Ishikawa (cell line): ENCODE measurements around the gene TANC1.

Experiments used
- CEBPB ChIP-seq: IDR thresholded peaks from 2 replicates; pipeline ENCODE4 v1.6.1; 2012
- CREB1 ChIP-seq: IDR thresholded peaks from 2 replicates; pipeline ENCODE4 v1.6.1; 2012; ENCODE audit warnings: low read depth
- EGR1 ChIP-seq: IDR thresholded peaks from 2 replicates; pipeline ENCODE4 v1.6.1; 2012
- EP300 ChIP-seq: IDR thresholded peaks from 2 replicates; pipeline ENCODE4 v1.6.1; 2012; ENCODE audit warnings: borderline replicate concordance
- FOXM1 ChIP-seq: IDR thresholded peaks from 2 replicates; pipeline ENCODE4 v1.6.1; 2012; ENCODE audit warnings: low read depth, borderline replicate concordance
- NFIC ChIP-seq: IDR thresholded peaks from 2 replicates; pipeline ENCODE4 v1.6.1; 2012
- RAD21 ChIP-seq: IDR thresholded peaks from 2 replicates; pipeline ENCODE4 v1.6.1; 2012; ENCODE audit warnings: low read depth
- TAF1 ChIP-seq: IDR thresholded peaks from 2 replicates; pipeline ENCODE4 v1.6.1; 2012; ENCODE audit warnings: low read depth, mild to moderate bottlenecking
- TCF12 ChIP-seq: IDR thresholded peaks from 2 replicates; pipeline ENCODE4 v1.6.1; 2012; ENCODE audit warnings: low read depth
- TEAD4 ChIP-seq: IDR thresholded peaks from 2 replicates; pipeline ENCODE4 v1.6.1; 2012
- YY1 ChIP-seq: IDR thresholded peaks from 2 replicates; pipeline ENCODE4 v1.6.1; 2012; ENCODE audit warnings: low read depth
- ZBTB7A ChIP-seq: IDR thresholded peaks from 2 replicates; pipeline ENCODE4 v1.6.1; 2012; ENCODE audit warnings: low read depth
- TF ChIP-seq, protein P1 (sequence below): IDR thresholded peaks from 2 replicates; pipeline ENCODE4 v1.6.1; 2012
- TF ChIP-seq, protein P2 (sequence below): IDR thresholded peaks from 2 replicates; pipeline ENCODE4 v1.6.1; 2012
- TF ChIP-seq, protein P3 (sequence below): IDR thresholded peaks from 2 replicates; pipeline ENCODE4 v1.6.1; 2012; ENCODE audit warnings: low read depth, mild to moderate bottlenecking

The TANC1 gene

DNA sequence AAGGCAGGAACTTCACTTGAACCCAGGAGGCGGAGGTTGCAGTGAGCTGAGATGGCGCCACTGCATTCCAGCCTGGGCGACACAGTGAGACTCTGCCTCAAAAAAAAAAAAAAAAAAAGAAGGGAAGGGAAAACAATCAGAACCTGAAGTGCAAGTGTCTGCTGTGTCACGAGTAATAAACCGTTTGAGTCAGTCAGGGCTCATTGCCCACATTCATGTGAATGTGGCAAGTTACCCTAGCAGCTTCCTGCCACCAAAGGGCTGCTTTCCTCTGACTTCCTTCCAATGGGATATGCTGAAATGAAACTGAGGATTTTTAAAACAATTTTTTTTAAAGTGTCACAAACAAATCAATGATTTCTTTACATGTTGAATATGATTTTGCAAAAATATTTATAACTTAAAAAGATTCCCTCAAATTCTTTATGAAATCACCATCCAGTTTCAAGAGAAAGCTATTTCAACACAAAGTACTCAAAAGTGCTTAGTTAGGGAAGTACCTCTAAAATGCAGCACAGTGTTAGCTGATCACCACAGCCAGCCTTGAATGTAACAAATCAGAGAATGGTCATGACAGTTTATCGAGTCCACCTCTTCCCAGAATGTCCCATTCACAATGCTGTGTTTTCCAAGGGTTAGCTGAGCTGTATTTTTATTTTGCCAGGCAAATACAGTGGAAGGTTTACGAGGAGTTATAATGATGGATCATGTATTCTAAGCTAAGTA, 281.7 kb downstream of the TANC1 start:
- TF ChIP-seq ZBTB7A: no peak
- peak; percentile 25 for TF ChIP-seq RAD21
- peak; percentile 75; the same call in 1 of the 2 replicates for TF ChIP-seq EP300
- no peak for TF ChIP-seq FOXM1
- TF ChIP-seq CREB1: no peak
- peak; percentile 64; the same call in 1 of the 2 replicates for TF ChIP-seq YY1
- peak; percentile 23; the same call in 1 of the 2 replicates for TF ChIP-seq CEBPB
- TF ChIP-seq, protein P1, sequence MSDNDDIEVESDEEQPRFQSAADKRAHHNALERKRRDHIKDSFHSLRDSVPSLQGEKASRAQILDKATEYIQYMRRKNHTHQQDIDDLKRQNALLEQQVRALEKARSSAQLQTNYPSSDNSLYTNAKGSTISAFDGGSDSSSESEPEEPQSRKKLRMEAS: peak; percentile 31; the same call in 1 of the 2 replicates
- TF ChIP-seq, protein P2, sequence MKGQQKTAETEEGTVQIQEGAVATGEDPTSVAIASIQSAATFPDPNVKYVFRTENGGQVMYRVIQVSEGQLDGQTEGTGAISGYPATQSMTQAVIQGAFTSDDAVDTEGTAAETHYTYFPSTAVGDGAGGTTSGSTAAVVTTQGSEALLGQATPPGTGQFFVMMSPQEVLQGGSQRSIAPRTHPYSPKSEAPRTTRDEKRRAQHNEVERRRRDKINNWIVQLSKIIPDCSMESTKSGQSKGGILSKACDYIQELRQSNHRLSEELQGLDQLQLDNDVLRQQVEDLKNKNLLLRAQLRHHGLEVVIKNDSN: peak; percentile 48; the same call in 1 of the 2 replicates
- TF ChIP-seq, protein P3, sequence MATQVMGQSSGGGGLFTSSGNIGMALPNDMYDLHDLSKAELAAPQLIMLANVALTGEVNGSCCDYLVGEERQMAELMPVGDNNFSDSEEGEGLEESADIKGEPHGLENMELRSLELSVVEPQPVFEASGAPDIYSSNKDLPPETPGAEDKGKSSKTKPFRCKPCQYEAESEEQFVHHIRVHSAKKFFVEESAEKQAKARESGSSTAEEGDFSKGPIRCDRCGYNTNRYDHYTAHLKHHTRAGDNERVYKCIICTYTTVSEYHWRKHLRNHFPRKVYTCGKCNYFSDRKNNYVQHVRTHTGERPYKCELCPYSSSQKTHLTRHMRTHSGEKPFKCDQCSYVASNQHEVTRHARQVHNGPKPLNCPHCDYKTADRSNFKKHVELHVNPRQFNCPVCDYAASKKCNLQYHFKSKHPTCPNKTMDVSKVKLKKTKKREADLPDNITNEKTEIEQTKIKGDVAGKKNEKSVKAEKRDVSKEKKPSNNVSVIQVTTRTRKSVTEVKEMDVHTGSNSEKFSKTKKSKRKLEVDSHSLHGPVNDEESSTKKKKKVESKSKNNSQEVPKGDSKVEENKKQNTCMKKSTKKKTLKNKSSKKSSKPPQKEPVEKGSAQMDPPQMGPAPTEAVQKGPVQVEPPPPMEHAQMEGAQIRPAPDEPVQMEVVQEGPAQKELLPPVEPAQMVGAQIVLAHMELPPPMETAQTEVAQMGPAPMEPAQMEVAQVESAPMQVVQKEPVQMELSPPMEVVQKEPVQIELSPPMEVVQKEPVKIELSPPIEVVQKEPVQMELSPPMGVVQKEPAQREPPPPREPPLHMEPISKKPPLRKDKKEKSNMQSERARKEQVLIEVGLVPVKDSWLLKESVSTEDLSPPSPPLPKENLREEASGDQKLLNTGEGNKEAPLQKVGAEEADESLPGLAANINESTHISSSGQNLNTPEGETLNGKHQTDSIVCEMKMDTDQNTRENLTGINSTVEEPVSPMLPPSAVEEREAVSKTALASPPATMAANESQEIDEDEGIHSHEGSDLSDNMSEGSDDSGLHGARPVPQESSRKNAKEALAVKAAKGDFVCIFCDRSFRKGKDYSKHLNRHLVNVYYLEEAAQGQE: no peak
- TF ChIP-seq TCF12: peak; percentile 75
- TF ChIP-seq NFIC: peak; percentile 56
- TF ChIP-seq TEAD4: peak; percentile 85
- no peak for TF ChIP-seq TAF1
- TF ChIP-seq EGR1: no peak

DNA sequence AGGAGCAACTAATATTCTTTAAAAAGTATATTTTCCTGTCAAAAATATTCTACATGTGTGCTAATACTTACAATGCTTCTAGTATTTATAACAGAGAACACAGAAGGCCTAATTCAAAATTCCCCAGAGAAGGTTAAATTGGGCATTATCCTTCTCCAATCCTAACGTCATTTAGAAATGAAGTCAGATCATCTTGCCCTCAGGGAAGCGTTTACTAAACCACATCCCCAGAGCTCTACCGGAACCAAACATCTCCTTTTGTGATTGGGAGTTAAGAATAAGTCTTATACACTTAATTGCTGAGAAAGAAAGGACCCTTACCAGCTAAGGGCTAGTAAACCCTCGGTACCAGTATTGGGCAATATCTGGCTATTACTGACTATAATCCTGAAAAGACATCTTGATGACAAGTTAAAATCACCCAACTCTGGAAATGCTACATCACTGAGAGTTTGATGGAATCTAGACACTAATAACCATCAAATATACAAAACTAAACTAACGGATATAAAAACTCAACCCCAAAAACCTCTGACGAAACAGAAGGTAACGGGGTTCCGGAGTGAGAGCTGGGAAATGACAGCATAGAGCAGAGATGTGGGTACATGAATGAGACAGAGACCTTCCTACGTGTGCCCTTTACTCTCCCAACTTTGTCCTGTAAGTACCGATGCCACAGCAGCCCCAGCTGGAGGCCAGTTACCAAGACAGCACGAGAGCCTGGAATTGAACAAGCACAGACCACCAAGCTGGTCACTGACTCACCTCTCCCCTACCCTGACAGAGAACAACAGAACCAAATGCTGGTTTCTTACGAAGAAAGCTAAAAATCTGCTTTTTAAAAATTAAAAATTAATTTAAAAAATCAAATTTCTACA, 283.1 kb downstream of the TANC1 start:
- TF ChIP-seq YY1 (no peak), FOXM1 (no peak), EP300 (no peak), CREB1 (no peak)
- TF ChIP-seq, protein P2: no peak
- TF ChIP-seq, protein P1: no peak
- TF ChIP-seq, protein P3: no peak

DNA sequence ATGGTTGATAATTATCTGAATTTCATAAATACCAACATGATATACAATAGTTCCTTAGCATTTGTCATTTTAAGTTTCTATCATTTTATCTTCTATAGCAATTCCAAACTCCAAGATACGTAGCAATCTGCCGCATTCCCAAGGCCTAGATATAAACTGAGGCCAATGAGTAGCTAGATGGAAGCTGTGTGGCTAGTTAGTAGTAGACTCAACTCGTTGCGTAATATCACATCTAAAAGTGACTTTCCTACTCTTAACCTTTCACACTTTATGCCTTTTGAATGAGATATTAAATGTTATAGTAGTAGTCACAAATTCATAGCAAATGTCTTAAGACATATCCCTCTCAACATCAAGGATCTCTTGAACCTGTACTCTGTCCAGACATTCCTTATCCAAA, 284.5 kb downstream of the TANC1 start:
- TF ChIP-seq YY1 (no peak), CEBPB (peak; percentile 72)
- TF ChIP-seq, protein P2: no peak

DNA sequence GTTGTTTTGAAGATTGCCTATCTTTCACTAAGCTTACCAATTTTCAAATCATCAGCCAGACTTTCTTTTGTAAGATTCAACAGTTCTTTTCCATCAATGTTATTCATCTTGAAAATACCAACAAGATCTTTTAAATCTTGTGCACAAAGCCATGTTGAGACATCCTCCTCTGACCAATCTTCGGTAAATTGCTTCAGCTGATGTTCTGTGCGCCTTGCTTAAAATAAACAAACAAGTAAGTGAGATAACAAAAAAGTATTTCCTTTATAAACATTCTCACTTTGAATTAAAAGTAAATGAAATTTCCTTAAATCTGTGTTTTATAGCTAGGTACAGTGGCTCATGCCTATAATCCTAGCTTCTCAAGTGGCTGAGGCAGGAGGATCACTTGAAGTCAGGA, 287.7 kb downstream of the TANC1 start:
- TF ChIP-seq FOXM1 (no peak), NFIC (no peak), CEBPB (no peak), EGR1 (no peak), RAD21 (no peak), CREB1 (no peak), TEAD4 (no peak), ZBTB7A (no peak), EP300 (no peak), TAF1 (no peak), TCF12 (no peak)
- TF ChIP-seq, protein P2: no peak

DNA sequence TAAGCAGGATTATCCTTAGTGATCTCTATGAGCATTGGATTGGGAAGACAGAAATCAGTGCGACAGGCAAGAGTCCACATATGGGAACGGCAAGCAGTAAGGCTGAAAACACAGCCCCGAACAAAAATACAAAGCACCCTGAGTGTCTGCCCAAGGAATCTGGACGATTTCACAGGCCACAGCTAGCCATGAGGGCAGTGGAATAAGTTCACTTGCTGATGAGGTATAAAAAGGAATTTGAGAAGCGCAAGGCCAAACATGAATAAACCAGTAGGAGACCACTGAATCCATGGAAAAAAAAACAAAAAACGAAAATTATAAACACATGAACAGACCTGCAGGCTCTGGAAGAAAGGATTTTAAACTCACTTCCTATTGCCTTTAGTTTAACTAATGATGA, 293.8 kb downstream of the TANC1 start:
- TF ChIP-seq TAF1: no peak
- TF ChIP-seq, protein P2: no peak
- TF ChIP-seq EP300: no peak
- TF ChIP-seq TCF12: no peak
- no peak for TF ChIP-seq TEAD4
- no peak for TF ChIP-seq FOXM1
- no peak for TF ChIP-seq CREB1
- no peak for TF ChIP-seq YY1
- TF ChIP-seq CEBPB: no peak
- no peak for TF ChIP-seq EGR1
- TF ChIP-seq ZBTB7A: no peak
- TF ChIP-seq, protein P3: no peak
- TF ChIP-seq, protein P1: no peak
